ENCODE data around the gene PHLDB3.

- no peak for TF ChIP-seq CTCF (IDR thresholded peaks at IDR 0.05 in 8 of 11, conservative IDR thresholded peaks at IDR 0.05 in 3 of 11)
- no peak for TF ChIP-seq POLR2A (IDR thresholded peaks at IDR 0.05)
- TF ChIP-seq POLR2AphosphoS5 (IDR thresholded peaks at IDR 0.05) = no peak
Measured at GRCh38 chr19:43468354-43469159, 36.0 kb downstream of the PHLDB3 start.
